ENCODE results near the gene AJUBA. TPM values are rescaled to one million over a fixed set of nuclear protein-coding genes. Genes with fewer than 3 reads are reported as not detected.
A peak's percentile ranks its signal among the peaks of the same experiment; 100 is the strongest.

AJUBA gene
- total RNA-seq, 1 donor from 2014 or later, result 7.2 TPM

GRCh38 chr14:22980672-22981089, 1.7 kb downstream of the AJUBA start:
- Histone ChIP-seq H3K36me3 (no peaks in the 10 kb centered on the region), H3K27ac (replicated peaks) (peak overlapping the region; percentile 90), H3K4me1 (peaks cover 73% of the 10 kb centered on the region), H3K4me3 (peak overlapping the region; percentile 87), H3K27me3 (ENCODE audit: low read depth) (no peaks in the 10 kb centered on the region), H3K9me3 (replicated peaks) (no peaks in the 10 kb centered on the region)
- peak; percentile 29 for DNase-seq
- intact Hi-C loops (cut with micrococcal nuclease), result no loop called here
- TF ChIP-seq, protein P1, sequence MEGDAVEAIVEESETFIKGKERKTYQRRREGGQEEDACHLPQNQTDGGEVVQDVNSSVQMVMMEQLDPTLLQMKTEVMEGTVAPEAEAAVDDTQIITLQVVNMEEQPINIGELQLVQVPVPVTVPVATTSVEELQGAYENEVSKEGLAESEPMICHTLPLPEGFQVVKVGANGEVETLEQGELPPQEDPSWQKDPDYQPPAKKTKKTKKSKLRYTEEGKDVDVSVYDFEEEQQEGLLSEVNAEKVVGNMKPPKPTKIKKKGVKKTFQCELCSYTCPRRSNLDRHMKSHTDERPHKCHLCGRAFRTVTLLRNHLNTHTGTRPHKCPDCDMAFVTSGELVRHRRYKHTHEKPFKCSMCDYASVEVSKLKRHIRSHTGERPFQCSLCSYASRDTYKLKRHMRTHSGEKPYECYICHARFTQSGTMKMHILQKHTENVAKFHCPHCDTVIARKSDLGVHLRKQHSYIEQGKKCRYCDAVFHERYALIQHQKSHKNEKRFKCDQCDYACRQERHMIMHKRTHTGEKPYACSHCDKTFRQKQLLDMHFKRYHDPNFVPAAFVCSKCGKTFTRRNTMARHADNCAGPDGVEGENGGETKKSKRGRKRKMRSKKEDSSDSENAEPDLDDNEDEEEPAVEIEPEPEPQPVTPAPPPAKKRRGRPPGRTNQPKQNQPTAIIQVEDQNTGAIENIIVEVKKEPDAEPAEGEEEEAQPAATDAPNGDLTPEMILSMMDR (IDR thresholded peaks at IDR 0.05; ENCODE audit: borderline replicate concordance), result no peak

DNA sequence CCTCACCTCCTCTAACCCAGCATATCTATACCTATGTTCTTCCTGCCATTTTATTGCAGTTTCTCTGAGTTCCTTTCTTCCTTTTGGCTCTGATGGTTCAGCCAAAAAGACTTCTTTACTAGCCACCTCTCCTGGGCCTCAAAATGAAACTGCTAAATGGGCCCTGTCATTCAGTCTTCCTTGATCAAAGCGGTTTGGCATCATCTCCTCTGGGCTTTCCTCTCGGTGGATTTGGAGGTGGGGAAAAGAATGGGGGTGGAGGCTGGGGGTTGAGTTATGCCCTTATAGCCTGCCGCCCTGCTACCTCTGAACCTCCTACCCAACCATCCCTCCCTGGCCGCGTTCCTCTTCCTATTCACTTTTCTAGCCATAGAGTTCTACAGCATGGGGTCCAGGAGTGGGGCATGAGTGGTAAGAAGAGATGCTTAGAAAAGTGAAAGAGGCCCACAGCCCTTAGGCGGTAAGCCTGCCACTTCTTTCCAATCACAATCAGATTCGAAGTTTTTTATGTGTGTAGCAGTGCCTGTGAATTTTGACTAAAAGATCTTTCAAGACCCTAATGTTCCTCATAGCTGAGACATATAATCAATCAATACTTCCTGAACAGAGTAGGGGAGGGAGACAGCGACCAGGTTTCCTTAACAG, 2.5 kb downstream of the AJUBA start:
- TF ChIP-seq, protein P1 (IDR thresholded peaks at IDR 0.05; ENCODE audit: borderline replicate concordance), result no peak
- H3K27me3 ChIP-seq (ENCODE audit: low read depth), result no peaks in the 10 kb centered on the region
- H3K27ac ChIP-seq (replicated peaks), result peak overlapping the region; percentile 90
- no peaks in the 10 kb centered on the region for H3K9me3 ChIP-seq (replicated peaks)
- no peaks in the 10 kb centered on the region for H3K36me3 ChIP-seq
- peak overlapping the region; percentile 87 for H3K4me3 ChIP-seq
- intact Hi-C loops (cut with micrococcal nuclease), result no loop called here
- H3K4me1 ChIP-seq, result peaks cover 76% of the 10 kb centered on the region
- no peak for DNase-seq

DNA sequence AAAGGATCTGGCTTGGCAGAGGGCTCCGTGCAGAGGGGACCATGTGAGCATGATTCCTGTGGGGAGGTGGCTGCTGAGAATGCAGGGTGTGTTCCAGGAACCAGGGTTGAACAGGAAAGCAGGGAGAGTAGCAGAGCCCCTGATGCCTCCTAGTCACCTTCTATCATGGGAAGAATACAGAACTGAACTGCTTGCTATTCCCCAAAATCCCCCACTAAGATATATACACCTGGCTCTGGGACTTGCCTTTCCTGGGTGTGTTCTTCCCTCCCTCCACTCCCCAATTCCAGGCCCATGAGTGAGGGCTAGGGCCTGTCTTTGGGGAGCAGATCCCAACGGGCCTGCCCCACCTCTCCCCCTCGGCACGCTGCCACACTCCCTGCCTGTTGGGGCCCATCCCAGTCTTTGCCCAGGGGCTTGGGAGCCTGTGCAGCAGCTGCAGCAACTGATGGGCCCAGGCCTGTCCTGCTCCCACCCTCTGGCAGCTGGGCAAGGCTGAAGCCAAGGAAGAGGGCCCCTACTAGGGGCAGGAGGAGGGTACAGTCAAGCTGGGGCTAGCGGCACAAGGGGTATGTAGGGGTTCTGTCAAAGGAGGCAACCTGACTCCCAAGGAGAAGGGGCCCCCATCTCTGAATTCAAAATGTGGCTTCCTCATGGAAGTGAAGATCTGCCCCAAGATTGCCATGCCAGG, 3.2 kb downstream of the AJUBA start:
- intact Hi-C loops (cut with micrococcal nuclease), result no loop called here
- Histone ChIP-seq H3K27me3 (ENCODE audit: low read depth) (no peaks in the 10 kb centered on the region), H3K36me3 (no peaks in the 10 kb centered on the region), H3K4me1 (peaks cover 83% of the 10 kb centered on the region), H3K9me3 (replicated peaks) (no peaks in the 10 kb centered on the region), H3K27ac (replicated peaks) (peak overlapping the region; percentile 90), H3K4me3 (peak overlapping the region; percentile 87)
- TF ChIP-seq, protein P1 (IDR thresholded peaks at IDR 0.05; ENCODE audit: borderline replicate concordance), result no peak
- DNase-seq, result no peak

DNA sequence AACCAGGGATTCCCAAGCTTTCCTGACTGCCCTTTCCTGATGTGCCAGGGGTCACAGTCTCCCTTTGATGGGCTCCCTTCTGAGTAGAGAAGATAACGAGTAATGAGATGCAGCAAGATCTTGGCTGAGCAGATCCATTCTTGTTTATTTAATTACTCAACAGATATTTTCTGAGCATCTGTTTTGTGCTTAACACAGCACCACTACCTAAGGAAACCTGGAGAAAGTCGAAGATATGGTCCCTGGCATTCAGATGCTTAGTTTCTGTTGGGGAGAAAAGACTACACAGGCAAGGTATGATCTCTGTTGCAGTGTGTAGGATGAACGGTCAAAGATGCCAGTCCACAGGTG, 3.9 kb downstream of the AJUBA start:
- intact Hi-C loops (cut with micrococcal nuclease), result no loop called here
- no peak for DNase-seq
- H3K36me3 ChIP-seq, result no peaks in the 10 kb centered on the region
- H3K9me3 ChIP-seq (replicated peaks), result no peaks in the 10 kb centered on the region
- TF ChIP-seq, protein P1 (IDR thresholded peaks at IDR 0.05; ENCODE audit: borderline replicate concordance), result no peak
- H3K4me3 ChIP-seq, result no peak overlapping the region
- H3K4me1 ChIP-seq, result peaks cover 83% of the 10 kb centered on the region
- peak overlapping the region; percentile 90 for H3K27ac ChIP-seq (replicated peaks)
- H3K27me3 ChIP-seq (ENCODE audit: low read depth), result no peaks in the 10 kb centered on the region

DNA sequence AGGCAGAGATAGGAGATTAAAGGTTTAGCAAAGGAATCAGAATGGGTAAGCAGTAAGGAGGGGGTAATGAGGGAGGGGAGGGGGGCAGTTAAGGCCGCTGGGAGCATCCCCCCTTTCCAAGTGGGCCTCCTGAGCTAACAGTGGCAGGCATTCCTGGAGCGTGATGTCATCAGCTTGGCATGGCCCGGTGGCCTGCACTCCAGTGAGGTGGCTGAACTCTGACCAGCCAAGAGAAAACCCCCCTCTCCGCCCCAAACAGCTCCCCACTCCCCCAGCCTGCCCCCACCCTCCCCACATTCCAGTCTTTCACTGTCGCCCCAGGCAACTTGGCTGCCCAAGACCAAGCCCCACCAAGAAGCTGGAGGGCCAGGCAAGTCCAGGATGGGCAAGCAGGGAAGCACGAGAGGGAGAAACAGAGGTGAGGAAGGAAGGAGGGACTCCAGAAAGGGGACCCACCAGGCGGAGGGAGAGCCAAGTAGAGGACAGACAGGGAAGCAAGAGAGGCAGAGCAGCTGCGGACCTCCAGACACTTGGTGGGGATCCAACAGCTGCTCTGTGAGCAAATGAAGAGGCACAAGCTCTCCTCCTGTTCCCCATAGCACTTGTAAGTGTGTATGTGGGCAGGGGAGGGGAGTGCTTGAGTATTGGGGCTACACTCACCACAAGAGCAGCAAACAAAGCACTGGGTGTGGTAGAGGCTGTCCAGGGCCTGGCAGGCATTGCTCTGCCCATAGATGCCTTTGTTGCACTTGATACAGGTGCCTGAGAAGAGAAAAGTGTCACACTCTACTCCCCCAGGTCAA, 4.5 kb downstream of the AJUBA start:
- no peaks in the 10 kb centered on the region for H3K9me3 ChIP-seq (replicated peaks)
- peak overlapping the region; percentile 90 for H3K27ac ChIP-seq (replicated peaks)
- no peaks in the 10 kb centered on the region for H3K27me3 ChIP-seq (ENCODE audit: low read depth)
- TF ChIP-seq, protein P1 (IDR thresholded peaks at IDR 0.05; ENCODE audit: borderline replicate concordance), result no peak
- H3K4me3 ChIP-seq, result peak overlapping the region; percentile 10
- peak; percentile 46 for DNase-seq
- intact Hi-C loops (cut with micrococcal nuclease), result no loop called here
- peaks cover 77% of the 10 kb centered on the region for H3K4me1 ChIP-seq
- peaks cover 5% of the 10 kb centered on the region for H3K36me3 ChIP-seq

All from left ventricle myocardium inferior (tissue), 1 donor.